Measurements from ENCODE around the gene HMG20B.

GRCh38 chr19:3605770-3606169, 33.0 kb downstream of the HMG20B start:
- TF ChIP-seq EZH2 (optimal IDR thresholded peaks at IDR 0.05; ENCODE audit: low read depth, low read length) = no peak
- TF ChIP-seq, protein P1, sequence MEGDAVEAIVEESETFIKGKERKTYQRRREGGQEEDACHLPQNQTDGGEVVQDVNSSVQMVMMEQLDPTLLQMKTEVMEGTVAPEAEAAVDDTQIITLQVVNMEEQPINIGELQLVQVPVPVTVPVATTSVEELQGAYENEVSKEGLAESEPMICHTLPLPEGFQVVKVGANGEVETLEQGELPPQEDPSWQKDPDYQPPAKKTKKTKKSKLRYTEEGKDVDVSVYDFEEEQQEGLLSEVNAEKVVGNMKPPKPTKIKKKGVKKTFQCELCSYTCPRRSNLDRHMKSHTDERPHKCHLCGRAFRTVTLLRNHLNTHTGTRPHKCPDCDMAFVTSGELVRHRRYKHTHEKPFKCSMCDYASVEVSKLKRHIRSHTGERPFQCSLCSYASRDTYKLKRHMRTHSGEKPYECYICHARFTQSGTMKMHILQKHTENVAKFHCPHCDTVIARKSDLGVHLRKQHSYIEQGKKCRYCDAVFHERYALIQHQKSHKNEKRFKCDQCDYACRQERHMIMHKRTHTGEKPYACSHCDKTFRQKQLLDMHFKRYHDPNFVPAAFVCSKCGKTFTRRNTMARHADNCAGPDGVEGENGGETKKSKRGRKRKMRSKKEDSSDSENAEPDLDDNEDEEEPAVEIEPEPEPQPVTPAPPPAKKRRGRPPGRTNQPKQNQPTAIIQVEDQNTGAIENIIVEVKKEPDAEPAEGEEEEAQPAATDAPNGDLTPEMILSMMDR (IDR thresholded peaks at IDR 0.05; ENCODE audit: low read length) = no peak
